Skeletal muscle tissue (tissue), 4 donors: ENCODE results near the gene CD300H. TPM values are rescaled to one million over a fixed set of nuclear protein-coding genes. Genes with fewer than 3 reads are reported as not detected.

Source experiments
- H3K27ac ChIP-seq: one replicate; pipeline ENCODE4 v1.7.0; 2013; ENCODE audit warnings: mild to moderate bottlenecking, low read depth, low read length, inconsistent platforms
- H3K27me3 ChIP-seq, 3 donors: one replicate each; pipeline ENCODE4 v1.7.0; 2013; ENCODE audit warnings: low read length in 3 of 3; ENCODE audit not compliant: control insufficient read depth in 3 of 3, insufficient read depth in 3 of 3
- H3K36me3 ChIP-seq, 3 donors: one replicate each; pipeline ENCODE4 v1.7.0; 2013; ENCODE audit warnings: low read length in 3 of 3; ENCODE audit not compliant: control insufficient read depth in 3 of 3, insufficient read depth in 3 of 3
- H3K4me1 ChIP-seq, 3 donors: one replicate each; pipeline ENCODE4 v1.7.0; 2013; ENCODE audit warnings: low read length in 3 of 3, mild to moderate bottlenecking in 3 of 3; ENCODE audit not compliant: control insufficient read depth in 3 of 3, insufficient read depth in 3 of 3
- H3K4me3 ChIP-seq, 3 donors: one replicate each; pipeline ENCODE4 v1.7.0; 2013; ENCODE audit warnings: low read length in 3 of 3
- H3K9ac ChIP-seq, 3 donors: one replicate each; pipeline ENCODE4 v1.7.0; 2013; ENCODE audit warnings: low read length in 3 of 3, mild to moderate bottlenecking in 3 of 3, moderate library complexity in 2 of 3, low read depth in 1 of 3
- H3K9me3 ChIP-seq, 3 donors: one replicate each; pipeline ENCODE4 v1.7.0; 2013; ENCODE audit warnings: low read length in 3 of 3; ENCODE audit not compliant: control insufficient read depth in 3 of 3
- total RNA-seq: library from RNA; depleted of rRNA; stranded (reverse); fragments of >200 nt; gene quantifications from one replicate; pipeline ENCODE4 v1.2.3, GENCODE V29; 2014
- donor health status: Osteomylitis.

The CD300H gene
- not detected for total RNA-seq

- Histone ChIP-seq H3K27ac (no peak within 1 kb of the TSS), H3K36me3 (no peaks in the 10 kb centered on the region), H3K9ac (no peak within 1 kb of the TSS), H3K4me1 (peaks cover 10 to 26% (median 11%) of the 10 kb centered on the region in 3 donors), H3K27me3 (peaks cover 5 to 15% (median 8%) of the 10 kb centered on the region in 3 donors), H3K4me3 (no peak within 1 kb of the TSS), H3K9me3 (no peaks in the 10 kb centered on the region)
Measured at GRCh38 chr17:74567397-74567796, at the start of gene CD300H. TSS of gene CD300H (minus strand) at chr17:74567509.

DNA sequence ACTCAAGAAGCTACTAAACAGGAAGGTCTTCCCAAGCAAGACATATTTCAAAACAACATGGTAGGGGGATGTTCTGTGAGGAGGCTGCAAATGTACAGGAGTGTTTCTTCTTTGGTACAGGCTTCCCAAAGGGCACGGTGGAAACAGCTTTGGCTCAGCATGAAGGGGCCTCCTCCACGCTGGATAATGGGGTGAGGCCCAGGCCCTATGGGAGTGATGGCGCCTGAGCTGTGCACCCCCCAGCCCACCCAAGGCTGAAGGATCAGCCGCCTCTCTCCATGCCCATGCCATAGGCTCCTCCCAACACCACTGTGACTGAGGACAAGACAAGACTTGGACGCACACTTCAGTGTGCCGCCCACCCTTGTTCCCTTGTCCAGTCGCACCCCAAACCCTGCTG is 49.4 kb upstream of the CD300H start:
- Histone ChIP-seq H3K27me3 (peaks cover 0 to 25% (median 23%) of the 10 kb centered on the region in 3 donors), H3K4me1 (peaks cover 0 to 3% (median 0%) of the 10 kb centered on the region in 3 donors), H3K9me3 (no peaks in the 10 kb centered on the region)

GRCh38 chr17:74612046-74612445 is 44.7 kb upstream of the CD300H start:
- Histone ChIP-seq H3K36me3 (no peaks in the 10 kb centered on the region), H3K27me3 (peaks cover 0 to 32% (median 32%) of the 10 kb centered on the region in 3 donors), H3K9me3 (no peaks in the 10 kb centered on the region), H3K4me3 (no peak overlapping the region), H3K4me1 (no peaks in the 10 kb centered on the region), H3K9ac (no peak overlapping the region), H3K27ac (no peak overlapping the region)

More for the DNA sequence above, 49.4 kb upstream of the CD300H start:
- Histone ChIP-seq H3K9ac (no peak overlapping the region), H3K36me3 (no peaks in the 10 kb centered on the region), H3K27ac (no peak overlapping the region), H3K4me3 (no peak overlapping the region)

DNA sequence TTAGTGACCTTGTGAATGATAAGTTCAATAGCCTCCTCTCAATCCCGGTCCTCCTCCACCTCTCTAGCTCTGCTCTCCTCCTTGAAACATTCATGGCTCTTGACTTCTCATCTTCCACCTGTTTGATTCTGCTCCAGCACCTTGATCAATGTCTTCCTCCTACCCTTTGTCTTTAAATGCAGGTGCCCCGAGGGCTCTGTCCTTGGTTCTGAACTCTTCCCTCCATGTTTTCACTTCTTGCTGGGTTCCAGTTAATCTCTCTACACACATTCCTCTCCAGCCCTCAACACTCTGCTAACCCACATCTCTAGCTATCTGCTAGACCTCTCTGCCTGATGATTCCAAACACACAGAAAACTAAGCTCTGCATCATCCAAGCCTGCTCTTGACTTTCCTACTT is 42.8 kb upstream of the CD300H start:
- Histone ChIP-seq H3K36me3 (no peaks in the 10 kb centered on the region), H3K4me3 (no peak overlapping the region), H3K4me1 (peaks cover 0 to 2% (median 0%) of the 10 kb centered on the region in 3 donors), H3K27ac (no peak overlapping the region), H3K27me3 (peaks cover 0 to 24% (median 23%) of the 10 kb centered on the region in 3 donors), H3K9ac (no peak overlapping the region), H3K9me3 (no peaks in the 10 kb centered on the region)

- no peak overlapping the region for H3K27ac ChIP-seq
- peaks cover 0 to 26% (median 24%) of the 10 kb centered on the region in 3 donors for H3K27me3 ChIP-seq
- no peak overlapping the region for H3K9ac ChIP-seq
- H3K4me3 ChIP-seq: no peak overlapping the region
- H3K4me1 ChIP-seq: peaks cover 0 to 11% (median 0%) of the 10 kb centered on the region in 3 donors
- no peaks in the 10 kb centered on the region for H3K36me3 ChIP-seq
- H3K9me3 ChIP-seq: no peaks in the 10 kb centered on the region
Measured at GRCh38 chr17:74608511-74608910, 41.2 kb upstream of the CD300H start.

DNA sequence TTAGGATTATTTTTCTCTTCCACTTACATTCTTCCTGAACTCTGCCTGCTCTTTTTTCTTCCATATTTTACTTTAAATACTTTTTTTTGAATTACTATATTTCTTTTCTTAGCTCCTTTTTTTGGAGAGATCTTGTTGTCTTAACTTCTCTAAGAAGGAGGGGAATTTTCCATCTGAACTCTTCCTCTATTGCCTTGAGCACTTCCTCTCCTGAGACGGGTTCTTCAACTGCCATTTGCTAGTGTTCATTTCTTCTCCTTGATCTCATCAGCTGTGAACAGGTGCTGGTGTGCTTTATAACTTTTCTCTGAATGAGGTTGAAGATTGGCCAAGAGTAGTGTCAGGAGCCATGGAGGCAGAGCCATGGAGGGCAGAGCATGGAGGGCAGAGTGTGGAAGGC is 39.9 kb upstream of the CD300H start:
- H3K36me3 ChIP-seq: no peaks in the 10 kb centered on the region
- H3K4me1 ChIP-seq: peaks cover 0 to 11% (median 0%) of the 10 kb centered on the region in 3 donors
- peaks cover 0 to 29% (median 21%) of the 10 kb centered on the region in 3 donors for H3K27me3 ChIP-seq
- H3K27ac ChIP-seq: no peak overlapping the region
- no peak overlapping the region for H3K9ac ChIP-seq
- H3K4me3 ChIP-seq: no peak overlapping the region
- H3K9me3 ChIP-seq: no peaks in the 10 kb centered on the region

GRCh38 chr17:74606050-74606449 is 38.7 kb upstream of the CD300H start:
- Histone ChIP-seq H3K27me3 (peaks cover 0 to 25% (median 18%) of the 10 kb centered on the region in 3 donors), H3K27ac (no peak overlapping the region), H3K9ac (no peak overlapping the region)

GRCh38 chr17:74605361-74605760 is 38.1 kb upstream of the CD300H start:
- Histone ChIP-seq H3K9ac (no peak overlapping the region), H3K27ac (no peak overlapping the region), H3K27me3 (peaks cover 5 to 29% (median 18%) of the 10 kb centered on the region in 3 donors), H3K4me3 (no peak overlapping the region), H3K9me3 (no peaks in the 10 kb centered on the region), H3K4me1 (peaks cover 0 to 13% (median 0%) of the 10 kb centered on the region in 3 donors), H3K36me3 (no peaks in the 10 kb centered on the region)

More at GRCh38 chr17:74606050-74606449, 38.7 kb upstream of the CD300H start:
- Histone ChIP-seq H3K9me3 (no peaks in the 10 kb centered on the region), H3K4me1 (peaks cover 0 to 11% (median 0%) of the 10 kb centered on the region in 3 donors), H3K36me3 (no peaks in the 10 kb centered on the region), H3K4me3 (no peak overlapping the region)

- H3K4me1 ChIP-seq: peaks cover 0 to 13% (median 0%) of the 10 kb centered on the region in 3 donors
- no peaks in the 10 kb centered on the region for H3K9me3 ChIP-seq
- no peak overlapping the region for H3K27ac ChIP-seq
- no peaks in the 10 kb centered on the region for H3K36me3 ChIP-seq
- H3K4me3 ChIP-seq: no peak overlapping the region
- peaks cover 6 to 30% (median 18%) of the 10 kb centered on the region in 3 donors for H3K27me3 ChIP-seq
- no peak overlapping the region for H3K9ac ChIP-seq
Measured at GRCh38 chr17:74604761-74605160, 37.5 kb upstream of the CD300H start.

- Histone ChIP-seq H3K4me1 (peaks cover 0 to 14% (median 0%) of the 10 kb centered on the region in 3 donors), H3K36me3 (no peaks in the 10 kb centered on the region), H3K4me3 (no peak overlapping the region), H3K27ac (no peak overlapping the region), H3K9me3 (no peaks in the 10 kb centered on the region), H3K9ac (no peak overlapping the region), H3K27me3 (peaks cover 9 to 32% (median 20%) of the 10 kb centered on the region in 3 donors)
Measured at GRCh38 chr17:74604200-74604599, 36.9 kb upstream of the CD300H start.
